NCI-H446 (cell line): ENCODE results near the gene TMEM273.

Experiments
- DNase-seq, 2 experiments: peaks; one replicate each; lab custom pipeline; 2025; lab: John Stamatoyannopoulos, UW

Gene TMEM273, protein sequence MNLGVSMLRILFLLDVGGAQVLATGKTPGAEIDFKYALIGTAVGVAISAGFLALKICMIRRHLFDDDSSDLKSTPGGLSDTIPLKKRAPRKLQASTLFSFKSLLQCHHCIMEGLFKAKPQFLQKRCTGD

DNA sequence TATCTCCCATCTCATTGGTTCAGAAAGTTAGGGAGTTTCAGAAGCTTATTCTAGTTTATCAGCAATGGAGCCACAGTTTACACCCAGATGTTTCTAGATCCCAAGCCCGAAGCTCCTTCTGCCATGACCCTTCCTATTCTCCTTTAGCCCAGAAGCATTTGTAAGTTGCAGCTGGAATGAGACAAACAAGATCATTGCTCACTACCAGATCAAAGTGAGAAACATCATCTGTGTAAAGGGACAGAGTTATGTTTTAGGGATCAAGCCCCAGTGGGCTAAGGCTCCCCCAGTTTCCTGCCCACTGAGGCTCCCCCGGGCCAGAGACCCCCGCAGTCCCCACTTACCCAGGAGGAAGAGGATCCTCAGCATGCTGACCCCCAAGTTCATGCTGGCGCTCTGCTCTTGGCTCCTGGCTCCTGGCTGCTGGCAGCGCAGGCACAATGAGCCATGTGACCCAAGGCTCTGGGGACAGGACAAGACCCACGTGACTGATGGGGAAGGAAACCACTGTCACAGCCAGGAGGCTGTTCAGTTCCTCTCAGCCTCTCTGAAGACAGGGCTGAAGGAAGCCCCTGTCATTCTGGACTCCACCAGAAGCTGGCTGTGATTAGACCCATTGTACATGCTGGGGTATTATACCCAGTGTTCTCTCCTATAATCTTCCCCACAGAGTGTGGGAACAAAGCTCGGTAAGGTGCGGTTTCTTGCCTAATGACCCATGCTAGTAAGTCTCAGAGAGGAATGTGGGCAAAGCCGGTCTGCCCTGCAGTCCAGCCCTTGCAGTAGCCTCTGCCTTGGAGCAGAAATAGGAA is at the start of gene TMEM273:
TMEM273 (minus strand) TSS at position 442 of the 812 bp plus-strand sequence; CDS start at position 387, 55 bp downstream.
- no peak for DNase-seq

DNA sequence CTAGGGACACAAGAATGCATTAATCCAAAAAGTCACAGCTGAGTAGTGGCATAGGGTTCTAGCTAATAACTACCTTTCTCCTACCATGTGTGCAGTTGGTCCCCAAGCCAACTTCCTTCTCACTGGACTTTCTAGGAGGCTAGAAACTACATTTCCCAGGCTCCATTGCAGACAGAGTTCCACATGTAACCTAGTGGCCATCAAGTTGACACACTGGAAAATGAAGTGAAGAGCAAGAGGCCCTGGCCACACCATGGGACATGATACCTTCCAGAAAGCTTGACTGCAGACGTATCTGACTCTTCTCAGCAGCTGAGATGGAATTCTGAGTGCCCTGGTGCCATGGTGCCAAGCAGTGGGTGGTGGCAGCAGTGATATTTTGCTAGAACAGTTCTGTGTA is 49.8 kb upstream of the TMEM273 start:
- DNase-seq = no peak

DNA sequence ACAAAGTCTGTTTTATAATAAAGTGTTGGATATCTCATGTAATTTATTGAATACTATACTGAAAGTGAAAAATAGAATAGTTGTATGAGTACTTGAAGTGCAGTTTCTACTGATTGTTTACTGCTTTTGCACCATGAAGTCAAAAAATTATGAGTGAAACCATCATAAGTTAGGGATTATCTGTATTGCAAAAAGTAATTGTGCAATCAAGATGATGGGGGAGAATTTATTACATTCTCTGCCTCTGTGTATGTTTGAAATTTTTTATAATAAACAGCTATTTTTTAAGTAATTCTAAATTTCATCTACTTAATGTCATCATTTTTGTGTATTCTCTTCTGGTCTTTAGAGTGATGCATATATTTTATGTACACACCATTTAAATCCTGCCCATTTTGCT is 47.2 kb upstream of the TMEM273 start:
- no peak for DNase-seq

DNA sequence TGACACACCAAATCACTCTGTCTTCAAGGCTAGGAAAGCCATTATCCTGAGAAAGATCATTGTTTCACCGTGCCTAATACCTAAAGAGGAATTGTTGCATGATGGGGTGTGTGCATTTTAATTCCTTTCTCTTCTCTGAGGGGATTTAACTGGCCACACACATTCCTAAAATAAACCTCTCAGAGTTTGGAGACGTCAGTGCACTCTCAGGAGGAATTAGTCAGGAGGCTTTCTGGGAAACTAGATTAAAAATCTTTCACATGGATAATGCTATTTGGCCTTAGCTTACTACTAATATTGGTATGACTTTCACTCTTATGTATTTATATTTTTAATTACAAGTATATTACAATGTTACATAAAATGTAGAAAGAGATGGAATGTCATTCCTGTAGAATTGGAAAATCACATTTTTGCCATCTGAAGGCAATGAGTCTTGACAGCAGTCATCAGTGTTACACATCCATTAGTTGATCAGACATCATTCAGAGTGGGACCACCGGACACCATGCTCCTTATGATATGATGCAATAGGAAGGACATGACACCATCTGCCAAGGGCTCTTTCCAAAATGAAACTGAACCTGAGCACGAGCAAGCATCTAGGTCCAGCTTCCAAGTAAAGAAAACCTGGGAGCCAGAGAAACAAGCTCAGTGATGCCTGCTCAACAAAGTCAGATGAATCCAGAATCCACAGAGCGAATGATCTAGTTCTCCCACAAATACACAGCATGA is 43.1 kb upstream of the TMEM273 start:
- DNase-seq = no peak

DNA sequence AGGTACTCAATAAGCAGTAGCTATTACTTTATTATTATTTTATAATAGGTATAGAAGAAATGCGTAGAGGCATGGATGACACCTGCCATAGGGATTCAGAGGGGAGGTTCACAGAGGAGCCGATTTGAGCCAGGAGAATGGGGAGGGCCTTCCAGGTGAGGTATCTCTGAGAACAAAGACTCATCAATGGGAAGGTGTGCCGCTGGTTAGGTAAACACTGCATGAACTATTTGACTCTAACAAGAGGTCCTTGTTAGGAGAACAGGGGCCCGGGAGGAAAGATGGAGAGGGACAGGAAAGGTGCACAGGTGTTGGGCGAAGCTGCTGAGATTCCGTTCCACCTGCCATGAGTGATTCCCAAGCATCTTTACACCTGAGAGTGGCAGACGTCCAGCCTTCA is 41.8 kb upstream of the TMEM273 start:
- no peak for DNase-seq

DNA sequence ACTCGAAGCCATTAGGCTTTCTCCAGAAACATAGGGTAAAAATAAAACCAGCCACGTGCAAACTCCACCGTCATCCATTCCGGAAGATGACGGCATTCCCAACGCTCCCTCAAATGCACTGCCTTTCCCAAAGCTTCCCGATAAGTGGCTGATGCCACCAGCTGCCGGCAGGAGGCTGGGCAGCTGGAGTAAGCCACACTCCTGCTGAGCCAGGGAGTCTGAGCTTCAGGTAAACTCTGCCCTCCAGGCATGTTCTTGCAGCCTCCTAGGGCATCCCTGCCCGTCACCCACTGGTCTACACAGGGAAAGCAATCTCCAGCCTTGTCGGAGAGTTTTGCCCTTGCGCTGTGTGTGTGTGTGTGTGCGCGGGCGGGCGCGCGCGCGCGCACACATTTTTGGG is 40.5 kb upstream of the TMEM273 start:
- no peak for DNase-seq

DNA sequence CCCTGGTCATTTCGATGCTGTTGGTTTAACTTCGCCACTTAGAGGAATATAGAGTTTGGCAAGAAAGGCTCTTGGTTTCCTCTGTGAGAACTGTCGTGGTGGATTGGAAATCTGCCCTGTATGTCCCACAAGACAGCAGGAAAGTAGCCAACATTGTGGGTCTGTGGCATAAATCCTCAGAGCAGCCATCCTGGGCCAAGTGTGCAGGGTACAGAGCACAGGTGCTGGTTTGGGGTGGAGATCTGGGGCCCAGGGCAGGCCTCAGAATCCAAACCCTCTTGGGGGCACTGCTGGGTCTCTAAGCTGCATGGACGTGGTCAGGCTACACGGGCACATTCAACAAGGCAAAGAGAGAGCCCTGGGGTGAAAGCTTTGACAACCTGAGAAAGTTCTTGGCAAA is 39.2 kb upstream of the TMEM273 start:
- no peak for DNase-seq

DNA sequence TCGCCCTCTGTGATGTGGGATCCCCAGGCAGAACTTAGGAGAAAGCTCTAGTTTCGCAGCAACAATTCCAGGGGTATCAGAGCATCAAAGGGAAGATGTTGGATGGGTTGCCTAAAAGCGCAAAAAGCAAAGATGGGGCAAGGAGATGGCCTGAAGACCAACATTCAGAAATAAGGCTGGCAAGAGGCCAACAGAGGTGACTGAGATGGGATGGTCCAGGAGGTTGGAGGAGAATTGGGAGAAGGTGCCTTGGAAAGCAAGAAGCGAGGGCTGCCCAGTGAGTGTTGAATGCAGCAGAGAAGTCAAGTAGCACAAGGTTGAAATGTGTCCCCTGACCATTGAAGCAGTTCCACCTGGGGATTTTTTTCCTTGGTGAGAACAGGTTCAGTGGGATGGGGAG is 38.4 kb upstream of the TMEM273 start:
- DNase-seq = no peak

DNA sequence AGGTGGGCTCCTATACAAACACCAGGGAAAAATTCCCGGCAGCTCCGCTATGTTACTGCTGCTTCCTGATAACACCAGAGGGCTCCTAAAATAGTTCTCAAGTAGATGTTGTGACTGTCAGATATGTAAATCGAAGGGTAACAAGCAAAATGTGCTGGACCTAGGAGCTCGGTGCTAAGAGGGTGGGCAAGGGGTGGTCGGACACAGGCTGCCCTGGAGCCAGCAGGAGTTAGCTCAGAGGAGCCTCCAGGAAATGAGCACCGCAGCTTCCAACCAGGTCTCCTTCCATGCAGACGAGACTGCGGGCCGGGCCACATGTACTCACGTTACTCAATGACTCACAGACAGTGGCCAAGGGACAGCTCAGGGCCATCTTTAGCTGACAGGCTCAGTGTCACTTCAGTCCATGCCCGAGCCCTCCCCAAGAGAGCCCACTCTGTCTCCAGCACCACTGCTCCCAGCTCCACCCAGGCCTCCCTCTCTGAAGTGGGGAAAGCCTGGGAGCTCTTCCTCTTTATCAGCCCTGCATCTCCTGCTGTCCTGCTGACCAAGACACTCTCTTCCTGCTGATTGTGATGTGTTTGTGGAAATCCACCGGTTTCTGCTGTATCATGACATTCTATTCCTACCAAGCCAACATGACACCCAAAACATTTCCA is 37.2 kb upstream of the TMEM273 start:
- no peak for DNase-seq

DNA sequence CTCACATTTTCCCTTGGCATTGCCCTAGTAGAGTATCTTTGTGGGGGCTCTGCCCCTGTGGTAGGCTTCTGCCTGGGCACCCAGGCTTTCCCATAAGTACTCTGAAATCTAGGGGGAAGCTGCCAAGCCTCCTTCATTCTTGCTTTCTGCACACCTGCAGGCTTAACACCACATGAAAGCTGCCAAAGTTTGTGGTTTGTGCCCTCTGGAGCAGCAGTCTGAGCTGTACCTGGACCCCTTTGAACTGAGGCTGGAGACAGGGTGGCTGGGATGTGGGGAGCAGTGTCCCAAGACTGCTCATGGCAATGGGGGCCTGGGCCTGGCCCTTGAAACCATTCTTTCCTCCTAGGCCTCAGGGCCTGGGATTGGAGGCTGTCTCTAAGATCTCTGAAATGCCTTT is 35.0 kb upstream of the TMEM273 start:
- DNase-seq = no peak

DNA sequence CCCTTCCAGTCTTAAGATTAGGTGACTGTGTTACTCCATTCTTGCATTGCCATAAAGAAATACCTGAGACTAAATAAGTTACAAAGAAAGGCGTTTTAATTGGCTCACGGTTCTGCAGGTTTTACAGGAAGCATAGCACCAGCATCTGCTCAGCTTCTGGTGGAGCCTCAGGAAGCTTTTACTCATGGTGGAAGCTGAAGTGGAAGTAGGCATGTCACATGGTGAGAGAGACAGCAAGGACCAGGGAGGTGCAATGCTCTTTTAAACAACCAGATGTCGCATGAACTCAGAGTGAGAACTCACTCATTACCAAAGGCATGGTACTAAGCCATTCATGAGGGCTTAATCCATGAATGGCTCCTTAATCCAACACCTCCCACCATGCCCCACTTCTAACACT is 34.0 kb upstream of the TMEM273 start:
- peak in 1 of 2 experiments; percentile 1 for DNase-seq

DNA sequence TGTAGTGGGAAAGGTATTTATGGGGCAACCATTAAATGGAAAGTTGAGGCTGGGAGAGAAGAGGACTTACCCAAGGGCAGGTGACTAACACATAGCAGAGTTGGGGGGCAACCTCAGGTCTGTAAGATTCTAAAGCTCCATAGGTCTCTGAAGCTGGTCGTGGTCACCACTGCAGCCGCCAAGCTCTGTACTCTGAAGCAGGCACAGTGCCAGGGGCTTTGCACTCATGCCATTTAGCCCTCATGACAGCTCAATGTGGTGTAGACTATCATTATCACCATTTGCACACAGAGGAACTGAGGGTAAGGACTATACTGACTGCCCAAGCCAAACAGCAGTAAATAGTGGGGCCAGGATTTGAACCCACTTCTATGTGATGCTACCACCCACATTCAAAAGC is 32.5 kb upstream of the TMEM273 start:
- DNase-seq = no peak

DNA sequence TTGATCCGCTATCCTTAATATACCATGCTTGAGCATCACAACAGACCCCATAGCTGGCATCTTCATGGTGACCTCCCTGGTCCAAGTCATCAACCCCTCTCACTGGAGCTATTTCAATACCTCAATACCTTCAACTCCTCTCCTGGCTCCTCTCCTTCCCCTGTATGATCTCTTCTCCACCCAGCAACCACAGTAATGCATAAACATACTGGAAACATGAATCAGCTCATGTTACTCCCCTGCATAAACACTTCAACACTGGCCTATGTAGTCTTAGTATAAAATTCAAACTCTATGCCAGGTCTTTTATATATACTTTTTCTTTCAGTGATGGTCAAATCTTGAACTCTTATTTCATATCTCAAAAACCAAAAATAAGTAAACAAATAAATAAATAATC is 31.8 kb upstream of the TMEM273 start:
- no peak for DNase-seq

DNA sequence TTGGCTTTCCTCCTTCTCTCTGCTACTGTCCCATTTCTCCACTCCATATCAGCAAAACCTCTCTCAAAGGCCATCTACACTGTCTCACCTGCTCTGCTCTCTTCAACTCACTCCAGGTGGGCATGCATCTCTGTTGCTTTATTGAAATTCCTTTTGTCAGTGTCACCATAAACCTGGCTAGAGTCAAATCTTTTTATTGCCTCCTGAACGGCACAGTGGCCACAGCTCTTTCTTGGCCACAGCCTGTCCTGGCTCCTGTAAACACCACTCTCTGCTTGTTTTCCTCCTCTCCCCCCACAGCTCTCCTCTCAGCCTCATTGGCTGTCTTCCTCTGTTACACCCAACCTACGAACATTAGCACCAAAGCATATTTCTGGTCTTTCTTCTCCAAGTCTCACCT is 31.1 kb upstream of the TMEM273 start:
- DNase-seq = no peak

DNA sequence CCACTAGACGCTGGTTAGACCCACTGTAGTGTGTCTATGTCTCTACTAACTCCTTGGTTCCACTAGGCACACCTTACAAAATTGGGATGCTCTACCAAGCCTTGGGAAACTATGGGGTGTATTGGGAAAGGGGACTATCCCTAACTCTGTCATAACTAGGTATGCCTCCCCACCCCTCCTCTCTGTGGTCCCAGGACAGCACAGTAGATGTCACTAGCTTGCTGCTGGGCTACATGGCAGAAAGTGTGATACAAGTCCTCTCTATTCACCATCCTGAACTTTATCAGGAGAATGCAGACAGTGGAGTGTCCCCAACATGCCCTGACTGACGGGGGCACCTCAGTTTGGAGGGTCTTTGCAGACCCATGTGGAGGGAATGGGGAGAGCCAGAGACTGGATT is 30.3 kb upstream of the TMEM273 start:
- no peak for DNase-seq

DNA sequence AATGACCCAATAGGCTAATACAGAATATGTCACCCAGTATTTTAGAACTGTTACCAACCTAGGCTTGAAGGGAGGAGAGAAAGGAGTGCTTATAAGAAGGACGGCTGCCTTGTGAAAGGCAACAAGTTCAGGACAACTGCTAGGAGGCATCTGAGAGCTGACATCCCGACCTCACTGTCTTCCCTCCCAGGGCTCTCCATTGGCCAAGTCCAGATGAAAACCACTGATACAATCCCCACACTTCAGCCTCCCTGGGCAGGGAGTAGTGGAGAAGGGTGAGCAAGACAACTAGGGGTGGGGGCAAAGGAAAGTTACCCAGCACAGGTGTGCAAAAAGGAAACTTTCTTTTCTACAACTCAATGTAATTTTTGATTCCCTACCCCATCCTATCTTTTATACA is 29.5 kb upstream of the TMEM273 start:
- no peak for DNase-seq

DNA sequence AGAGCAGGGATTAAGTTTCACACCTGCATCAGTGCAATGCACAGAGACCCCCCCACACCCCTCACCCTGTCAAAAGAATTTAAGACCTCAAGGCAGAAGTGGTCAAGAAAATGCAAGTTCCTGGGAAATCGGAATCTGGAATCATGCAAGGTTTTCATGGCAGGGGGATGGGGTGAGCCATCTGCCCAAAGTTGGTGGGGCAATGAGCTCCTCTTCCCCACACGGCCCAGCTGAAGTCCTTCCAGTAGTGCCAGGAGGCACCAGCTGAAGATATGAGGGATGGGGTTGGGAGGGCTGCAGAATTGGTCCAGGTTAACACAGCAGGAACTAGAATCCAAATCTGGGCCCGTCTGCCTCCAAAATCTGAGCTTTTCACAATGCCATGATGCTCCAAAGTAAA is 25.0 kb upstream of the TMEM273 start:
- DNase-seq = no peak

DNA sequence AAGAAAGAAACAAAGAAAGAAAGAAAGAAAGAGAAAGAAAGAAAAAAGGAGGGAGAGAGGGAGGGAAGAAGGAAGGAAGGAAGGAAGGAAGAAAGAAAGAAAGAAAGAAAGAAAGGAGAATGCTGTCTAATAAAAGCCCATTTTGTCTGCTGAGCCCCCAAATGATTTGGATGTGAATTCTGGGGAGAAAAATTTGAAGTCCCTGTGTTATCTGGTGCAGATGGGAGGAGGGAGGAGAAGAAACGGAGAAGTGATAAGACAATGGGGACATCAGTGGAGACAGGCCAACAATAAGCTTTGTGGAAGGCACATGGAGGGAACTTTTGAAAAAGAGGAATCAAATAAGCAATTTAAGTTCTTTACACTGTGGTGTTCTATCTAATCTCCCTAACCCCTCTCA is 24.6 kb upstream of the TMEM273 start:
- no peak for DNase-seq

DNA sequence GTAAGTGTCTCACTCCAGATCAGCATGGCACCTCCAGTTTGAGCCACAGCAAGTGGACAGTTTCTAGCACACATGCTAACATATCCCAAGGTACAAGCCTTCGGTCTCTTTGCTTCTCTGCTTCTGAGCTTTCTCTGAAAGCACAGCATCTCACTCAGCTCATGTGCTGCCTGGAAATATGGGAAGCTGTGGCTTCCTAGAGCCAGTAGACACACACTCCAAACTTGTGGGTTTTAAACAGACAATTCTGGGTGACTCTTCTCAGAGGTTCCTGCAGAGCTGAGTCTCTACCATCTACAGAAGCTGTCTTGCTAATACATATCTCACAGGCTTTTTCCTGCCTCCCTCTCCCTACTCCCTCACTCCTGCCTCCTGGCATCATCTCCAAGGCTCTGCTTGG is 23.9 kb upstream of the TMEM273 start:
- DNase-seq = no peak

DNA sequence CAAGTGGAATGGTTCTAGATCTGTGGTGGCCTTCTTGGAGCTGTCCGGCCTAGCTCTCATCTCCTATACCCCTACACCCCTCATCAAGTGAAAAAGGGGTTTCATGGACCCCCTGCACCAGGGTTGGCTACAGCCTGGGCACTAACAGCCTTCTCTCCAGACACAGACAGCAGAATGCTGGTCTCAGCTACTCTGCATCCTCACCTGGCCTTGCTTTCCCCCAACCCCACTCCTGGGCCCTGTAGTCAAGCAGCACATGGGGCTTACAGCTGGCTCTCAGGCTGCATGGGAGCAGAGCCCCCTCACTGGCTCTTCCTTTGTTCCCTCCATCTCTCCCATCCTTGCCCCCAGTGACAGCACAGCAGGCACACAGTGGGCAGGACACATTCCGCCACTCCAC is 20.8 kb upstream of the TMEM273 start:
- DNase-seq = no peak

DNA sequence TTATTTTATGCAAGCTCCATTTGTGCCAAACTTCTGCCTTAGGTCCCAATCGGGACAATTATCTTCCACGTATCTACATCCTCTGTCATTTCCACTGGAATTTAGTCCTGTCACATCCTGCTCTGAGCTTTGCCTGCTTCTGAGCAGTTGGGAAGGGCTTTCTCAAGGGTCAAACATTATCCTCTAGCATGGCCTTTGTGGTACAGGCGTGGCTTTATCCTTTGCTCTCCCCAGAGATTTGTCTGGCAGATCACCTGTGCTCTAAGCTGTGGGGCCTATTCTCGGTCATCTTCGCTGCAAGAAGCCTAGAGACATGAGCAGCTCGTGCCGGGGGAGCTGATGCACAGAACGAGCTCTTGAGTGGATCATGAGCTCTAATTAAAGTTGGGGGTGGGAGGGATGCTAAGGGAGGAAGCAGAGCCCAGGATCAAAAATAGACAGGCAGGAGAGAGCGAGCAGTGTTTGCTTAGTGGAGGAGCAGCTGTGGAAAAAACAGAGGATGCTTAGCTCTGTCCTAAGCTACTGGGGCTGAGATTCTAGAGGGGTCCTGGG is 19.8 kb upstream of the TMEM273 start:
- no peak for DNase-seq

DNA sequence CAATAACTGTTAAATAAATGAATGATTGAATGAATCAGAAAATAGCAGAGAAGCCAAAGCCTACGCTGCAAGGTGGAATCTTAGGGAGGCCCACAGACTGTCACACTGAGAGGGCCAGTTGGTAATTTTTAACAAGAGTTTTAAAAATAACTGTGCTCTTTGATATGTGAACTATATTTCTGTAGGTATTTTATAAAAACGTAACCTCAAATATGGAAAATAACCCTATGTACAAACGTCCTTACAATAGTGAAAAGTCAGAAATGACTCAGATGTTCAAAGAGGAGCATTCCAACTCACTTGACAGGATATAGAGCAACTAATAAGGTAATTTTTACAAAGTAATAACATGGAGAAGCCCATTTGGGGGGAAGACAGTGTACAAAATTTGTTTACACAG is 18.9 kb upstream of the TMEM273 start:
- no peak for DNase-seq

DNA sequence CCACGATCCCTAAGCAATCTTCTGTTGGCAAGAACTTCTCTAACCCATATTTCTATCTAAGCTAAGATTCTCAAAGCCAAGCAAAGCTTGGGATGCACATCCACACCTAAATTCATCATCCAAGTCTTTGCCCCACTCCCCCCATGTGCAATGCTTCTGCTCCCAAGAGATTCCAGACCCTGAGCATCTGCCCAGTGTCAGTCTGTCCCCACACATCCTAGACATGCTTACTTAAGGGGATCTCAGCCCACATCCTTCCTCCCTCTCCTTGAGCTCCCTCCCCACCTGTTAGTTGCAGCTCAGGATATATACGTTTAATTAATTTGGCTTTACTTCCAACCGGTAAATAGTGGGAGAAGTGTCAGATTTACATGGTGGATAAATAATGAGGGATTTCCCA is 17.0 kb upstream of the TMEM273 start:
- no peak for DNase-seq
